ENCODE data around the gene TMEM263.

GRCh38 chr12:106924268-106924861 lies 31.3 kb upstream of the TMEM263 start:
- TF ChIP-seq, protein P1, sequence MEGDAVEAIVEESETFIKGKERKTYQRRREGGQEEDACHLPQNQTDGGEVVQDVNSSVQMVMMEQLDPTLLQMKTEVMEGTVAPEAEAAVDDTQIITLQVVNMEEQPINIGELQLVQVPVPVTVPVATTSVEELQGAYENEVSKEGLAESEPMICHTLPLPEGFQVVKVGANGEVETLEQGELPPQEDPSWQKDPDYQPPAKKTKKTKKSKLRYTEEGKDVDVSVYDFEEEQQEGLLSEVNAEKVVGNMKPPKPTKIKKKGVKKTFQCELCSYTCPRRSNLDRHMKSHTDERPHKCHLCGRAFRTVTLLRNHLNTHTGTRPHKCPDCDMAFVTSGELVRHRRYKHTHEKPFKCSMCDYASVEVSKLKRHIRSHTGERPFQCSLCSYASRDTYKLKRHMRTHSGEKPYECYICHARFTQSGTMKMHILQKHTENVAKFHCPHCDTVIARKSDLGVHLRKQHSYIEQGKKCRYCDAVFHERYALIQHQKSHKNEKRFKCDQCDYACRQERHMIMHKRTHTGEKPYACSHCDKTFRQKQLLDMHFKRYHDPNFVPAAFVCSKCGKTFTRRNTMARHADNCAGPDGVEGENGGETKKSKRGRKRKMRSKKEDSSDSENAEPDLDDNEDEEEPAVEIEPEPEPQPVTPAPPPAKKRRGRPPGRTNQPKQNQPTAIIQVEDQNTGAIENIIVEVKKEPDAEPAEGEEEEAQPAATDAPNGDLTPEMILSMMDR (IDR thresholded peaks at IDR 0.05; ENCODE audit: low read depth, low read length) = no peak
- no peak for TF ChIP-seq EZH2phosphoT487 (IDR thresholded peaks at IDR 0.05; ENCODE audit: low read depth)
